Measurements from ENCODE around the gene GRAMD2A. TPM values are rescaled to one million over a fixed set of nuclear protein-coding genes. Genes with fewer than 3 reads are reported as not detected.

Gene GRAMD2A
- 0.09 TPM in 1 of 2 replicates, not detected in the other for total RNA-seq

- intact Hi-C loops (cut with micrococcal nuclease): loop anchor here (2.0 kb wide), 1 partner anchor 31 kb away; no protein-coding TSS in a partner anchor
Observed at GRCh38 chr15:72197460-72198355, at the start of gene GRAMD2A. TSS of gene GRAMD2A (minus strand) at chr15:72197787.

GRCh38 chr15:72242775-72243370 lies 45.3 kb upstream of the GRAMD2A start:
- intact Hi-C loops (cut with micrococcal nuclease): no loop called here

- intact Hi-C loops (cut with micrococcal nuclease): no loop called here
Observed at GRCh38 chr15:72239652-72240051, 42.1 kb upstream of the GRAMD2A start.

GRCh38 chr15:72238586-72238985 lies 41.0 kb upstream of the GRAMD2A start:
- intact Hi-C loops (cut with micrococcal nuclease): no loop called here

- intact Hi-C loops (cut with micrococcal nuclease): loop anchor here (1.0 kb wide), 1 partner anchor 11 kb away; no protein-coding TSS in a partner anchor
Observed at GRCh38 chr15:72237853-72238224, 40.3 kb upstream of the GRAMD2A start.

GRCh38 chr15:72237029-72237852 lies 39.7 kb upstream of the GRAMD2A start:
- intact Hi-C loops (cut with micrococcal nuclease): loop anchor here (1.0 kb wide), 1 partner anchor 10 kb away; no protein-coding TSS in a partner anchor

- intact Hi-C loops (cut with micrococcal nuclease): loop anchor here (1.0 kb wide), 1 partner anchor 9 kb away; no protein-coding TSS in a partner anchor
Observed at GRCh38 chr15:72236381-72237003, 38.9 kb upstream of the GRAMD2A start.

GRCh38 chr15:72235298-72235697 lies 37.7 kb upstream of the GRAMD2A start:
- intact Hi-C loops (cut with micrococcal nuclease): no loop called here

GRCh38 chr15:72233769-72234168 lies 36.2 kb upstream of the GRAMD2A start:
- intact Hi-C loops (cut with micrococcal nuclease): loop anchor here (5.0 kb wide), 1 partner anchor 454 kb away; the partner anchor contains the start of genes BBS4 and HIGD2B

GRCh38 chr15:72231833-72232478 lies 34.4 kb upstream of the GRAMD2A start:
- intact Hi-C loops (cut with micrococcal nuclease): loop anchor here (1.0 to 5.0 kb wide), 5 partner anchors 40 to 551 kb away; partner anchors contain the start of genes ADPGK, BBS4, HEXA and HIGD2B

GRCh38 chr15:72231066-72231832 lies 33.7 kb upstream of the GRAMD2A start, which contains the start of gene PKM:
TSS of gene PKM (minus strand) at chr15:72231190. CDS start at chr15:72219097, 12,093 bp downstream.
- intact Hi-C loops (cut with micrococcal nuclease): loop anchor here (1.0 to 5.0 kb wide), 5 partner anchors 41 to 552 kb away; partner anchors contain the start of genes ADPGK, BBS4, HEXA and HIGD2B

GRCh38 chr15:72230197-72231065 lies 32.8 kb upstream of the GRAMD2A start:
- intact Hi-C loops (cut with micrococcal nuclease): loop anchor here (1.0 to 5.0 kb wide), 5 partner anchors 42 to 552 kb away; partner anchors contain the start of genes ADPGK, BBS4, HEXA and HIGD2B

GRCh38 chr15:72229947-72230196 lies 32.3 kb upstream of the GRAMD2A start:
- intact Hi-C loops (cut with micrococcal nuclease): loop anchor here (2.0 to 10.0 kb wide), 5 partner anchors 31 to 1405 kb away; partner anchors contain the start of genes ADPGK, BBS4, HEXA and HIGD2B

GRCh38 chr15:72229076-72229946 lies 31.7 kb upstream of the GRAMD2A start:
- intact Hi-C loops (cut with micrococcal nuclease): loop anchor here (2.0 to 10.0 kb wide), 2 partner anchors 31 to 1405 kb away; partner anchors contain the start of gene NPTN

- intact Hi-C loops (cut with micrococcal nuclease): loop anchor here (1.0 to 10.0 kb wide), 4 partner anchors 10 to 1407 kb away; partner anchors contain the start of genes MYO9A, NPTN and SENP8
Observed at GRCh38 chr15:72227720-72228119, 30.1 kb upstream of the GRAMD2A start.

GRCh38 chr15:72227192-72227586 lies 29.6 kb upstream of the GRAMD2A start:
- intact Hi-C loops (cut with micrococcal nuclease): loop anchor here (1.0 to 10.0 kb wide), 2 partner anchors 10 to 1408 kb away; partner anchors contain the start of gene NPTN

GRCh38 chr15:72223278-72223677 lies 25.7 kb upstream of the GRAMD2A start:
- intact Hi-C loops (cut with micrococcal nuclease): loop anchor here (10.0 kb wide), 1 partner anchor 1412 kb away; the partner anchor contains the start of gene NPTN

Data from T-helper 2 cell treated with Interferon-gamma antibody and Interleukin-4, amounts not matched to agents 100 ng/mL and 5 ng/mL, for 36 hours (primary cell).